WTC11 (cell line): ENCODE measurements around the gene BAZ2A. TPM values are rescaled to one million over a fixed set of nuclear protein-coding genes. Genes with fewer than 3 reads are reported as not detected.

Experiments used
- ATAC-seq: fragments of 200-7000 bp; cut with Tn5 transposase; 2 replicates; pipeline ENCODE4 v1.10.0; 2021; ENCODE audit warnings: mild to moderate bottlenecking, moderate library complexity
- CTCF ChIA-PET: fragments of 300-600 bp; sonication (Branson Sonifier 250); formaldehyde crosslinking; loops from one replicate; lab custom pipeline; 2021; ENCODE audit warnings: antibody characterized with exemption; lab: Charles Lee
- POLR2A ChIA-PET: fragments of 350-600 bp; sonication (Branson Sonifier 250); formaldehyde crosslinking; loops from one replicate; lab custom pipeline; 2021; ENCODE audit warnings: antibody characterized with exemption; lab: Charles Lee
- DNase-seq: peaks from one replicate; pipeline ENCODE4 v3.0.0; 2021; ENCODE audit warnings: low spot score
- H3K27ac Mint-ChIP-seq: 2 replicates; pipeline ENCODE4 v1.8.0; 2021; ENCODE audit warnings: mixed read lengths
- H3K27me3 Mint-ChIP-seq: 2 replicates; pipeline ENCODE4 v1.8.0; 2021; ENCODE audit warnings: low read depth, mild to moderate bottlenecking, moderate library complexity, mixed read lengths
- H3K36me3 Mint-ChIP-seq: 2 replicates; pipeline ENCODE4 v1.8.0; 2021; ENCODE audit warnings: mixed read lengths
- H3K4me1 Mint-ChIP-seq: 2 replicates; pipeline ENCODE4 v1.8.0; 2022; ENCODE audit warnings: mixed read lengths
- H3K4me3 Mint-ChIP-seq: 2 replicates; pipeline ENCODE4 v1.8.0; 2021; ENCODE audit warnings: mild to moderate bottlenecking, moderate library complexity, mixed read lengths
- H3K9me3 Mint-ChIP-seq: 2 replicates; pipeline ENCODE4 v1.8.0; 2021; ENCODE audit warnings: mixed read lengths
- ATF1 ChIP-seq: sonication (generic); formaldehyde crosslinking; IDR thresholded peaks from 2 replicates; pipeline ENCODE4 v1.8.1; 2023; ENCODE audit warnings: mild to moderate bottlenecking, moderate library complexity, missing genetic modification reagents
- CTCF ChIP-seq: fragments of 200-600 bp; IDR thresholded peaks from 2 replicates; pipeline ENCODE4 v1.8.0; 2022; ENCODE audit warnings: antibody characterized with exemption
- ERG ChIP-seq: fragments of 250-450 bp; sonication (Bioruptor Pico); IDR thresholded peaks from 2 replicates; pipeline ENCODE4 v1.8.0; 2021; ENCODE audit warnings: mild to moderate bottlenecking
- GRHL2 ChIP-seq: fragments of 250-450 bp; sonication (Bioruptor Pico); IDR thresholded peaks from 2 replicates; pipeline ENCODE4 v1.8.0; 2022; ENCODE audit warnings: mild to moderate bottlenecking, moderate library complexity; ENCODE audit not compliant: insufficient replicate concordance, severe bottlenecking
- HMGA2 ChIP-seq: fragments of 250-450 bp; sonication (Bioruptor Pico); IDR thresholded peaks from 2 replicates; pipeline ENCODE4 v1.4.0; 2021; ENCODE audit warnings: mild to moderate bottlenecking, moderate library complexity
- MAX ChIP-seq: sonication (generic); formaldehyde crosslinking; IDR thresholded peaks from 2 replicates; pipeline ENCODE4 v1.8.0; 2022; ENCODE audit warnings: mild to moderate bottlenecking, missing genetic modification reagents
- NR1H2 ChIP-seq: sonication (generic); formaldehyde crosslinking; IDR thresholded peaks from 2 replicates; pipeline ENCODE4 v1.9.0; 2021; ENCODE audit warnings: mild to moderate bottlenecking, moderate library complexity, missing genetic modification reagents
- OVOL2 ChIP-seq: fragments of 250-450 bp; sonication (Bioruptor Pico); IDR thresholded peaks from 2 replicates; pipeline ENCODE4 v1.9.0; 2021; ENCODE audit warnings: mild to moderate bottlenecking, borderline replicate concordance
- SP1 ChIP-seq: sonication (generic); formaldehyde crosslinking; conservative IDR thresholded peaks from 2 replicates; pipeline ENCODE4 v1.8.1; 2022; ENCODE audit warnings: missing genetic modification reagents
- TEAD1 ChIP-seq: sonication (generic); formaldehyde crosslinking; IDR thresholded peaks from 2 replicates; pipeline ENCODE4 v1.8.0; 2022; ENCODE audit warnings: mild to moderate bottlenecking, missing genetic modification reagents
- USF1 ChIP-seq: sonication (generic); formaldehyde crosslinking; IDR thresholded peaks from 2 replicates; pipeline ENCODE4 v1.8.0; 2022; ENCODE audit warnings: mild to moderate bottlenecking, missing genetic modification reagents
- ZNF232 ChIP-seq: sonication (generic); formaldehyde crosslinking; IDR thresholded peaks from 2 replicates; pipeline ENCODE4 v1.8.0; 2022; ENCODE audit warnings: mild to moderate bottlenecking, missing genetic modification reagents
- total RNA-seq: library from RNA; stranded (reverse); gene quantifications from 3 replicates; pipeline ENCODE4 v1.2.3, GENCODE V29; 2021
- TF ChIP-seq, protein P1 (sequence below): fragments of 250-450 bp; sonication (Bioruptor Pico); IDR thresholded peaks from 2 replicates; pipeline ENCODE4 v1.9.0; 2021; ENCODE audit warnings: mild to moderate bottlenecking, borderline replicate concordance
- TF ChIP-seq, protein P2 (sequence below): sonication (generic); formaldehyde crosslinking; IDR thresholded peaks from 2 replicates; pipeline ENCODE4 v1.8.1; 2023; ENCODE audit warnings: mild to moderate bottlenecking, moderate library complexity, missing genetic modification reagents
- TF ChIP-seq, protein P3 (sequence below): sonication (generic); formaldehyde crosslinking; IDR thresholded peaks from 2 replicates; pipeline ENCODE4 v1.8.1; 2022; ENCODE audit warnings: low read depth, mild to moderate bottlenecking, moderate library complexity, missing genetic modification reagents, borderline replicate concordance
- TF ChIP-seq, protein P4 (sequence below): sonication (generic); formaldehyde crosslinking; IDR thresholded peaks from 2 replicates; pipeline ENCODE4 v1.8.0; 2022; ENCODE audit warnings: mild to moderate bottlenecking, missing genetic modification reagents
- TF ChIP-seq, protein P5 (sequence below): sonication (generic); formaldehyde crosslinking; IDR thresholded peaks from 2 replicates; pipeline ENCODE4 v1.8.0; 2022; ENCODE audit warnings: missing genetic modification reagents

Gene BAZ2A
- total RNA-seq, 1 experiment from 2014 or later = 114 TPM

- Mint-ChIP-seq H3K27ac (no peak overlapping the region), H3K4me1 (peaks cover 46% of the 10 kb centered on the region), H3K27me3 (no peaks in the 10 kb centered on the region), H3K9me3 (no peaks in the 10 kb centered on the region), H3K36me3 (peaks cover 8% of the 10 kb centered on the region; the same call in 1 of the 2 replicates), H3K4me3 (no peak overlapping the region)
- TF ChIP-seq, protein P1, sequence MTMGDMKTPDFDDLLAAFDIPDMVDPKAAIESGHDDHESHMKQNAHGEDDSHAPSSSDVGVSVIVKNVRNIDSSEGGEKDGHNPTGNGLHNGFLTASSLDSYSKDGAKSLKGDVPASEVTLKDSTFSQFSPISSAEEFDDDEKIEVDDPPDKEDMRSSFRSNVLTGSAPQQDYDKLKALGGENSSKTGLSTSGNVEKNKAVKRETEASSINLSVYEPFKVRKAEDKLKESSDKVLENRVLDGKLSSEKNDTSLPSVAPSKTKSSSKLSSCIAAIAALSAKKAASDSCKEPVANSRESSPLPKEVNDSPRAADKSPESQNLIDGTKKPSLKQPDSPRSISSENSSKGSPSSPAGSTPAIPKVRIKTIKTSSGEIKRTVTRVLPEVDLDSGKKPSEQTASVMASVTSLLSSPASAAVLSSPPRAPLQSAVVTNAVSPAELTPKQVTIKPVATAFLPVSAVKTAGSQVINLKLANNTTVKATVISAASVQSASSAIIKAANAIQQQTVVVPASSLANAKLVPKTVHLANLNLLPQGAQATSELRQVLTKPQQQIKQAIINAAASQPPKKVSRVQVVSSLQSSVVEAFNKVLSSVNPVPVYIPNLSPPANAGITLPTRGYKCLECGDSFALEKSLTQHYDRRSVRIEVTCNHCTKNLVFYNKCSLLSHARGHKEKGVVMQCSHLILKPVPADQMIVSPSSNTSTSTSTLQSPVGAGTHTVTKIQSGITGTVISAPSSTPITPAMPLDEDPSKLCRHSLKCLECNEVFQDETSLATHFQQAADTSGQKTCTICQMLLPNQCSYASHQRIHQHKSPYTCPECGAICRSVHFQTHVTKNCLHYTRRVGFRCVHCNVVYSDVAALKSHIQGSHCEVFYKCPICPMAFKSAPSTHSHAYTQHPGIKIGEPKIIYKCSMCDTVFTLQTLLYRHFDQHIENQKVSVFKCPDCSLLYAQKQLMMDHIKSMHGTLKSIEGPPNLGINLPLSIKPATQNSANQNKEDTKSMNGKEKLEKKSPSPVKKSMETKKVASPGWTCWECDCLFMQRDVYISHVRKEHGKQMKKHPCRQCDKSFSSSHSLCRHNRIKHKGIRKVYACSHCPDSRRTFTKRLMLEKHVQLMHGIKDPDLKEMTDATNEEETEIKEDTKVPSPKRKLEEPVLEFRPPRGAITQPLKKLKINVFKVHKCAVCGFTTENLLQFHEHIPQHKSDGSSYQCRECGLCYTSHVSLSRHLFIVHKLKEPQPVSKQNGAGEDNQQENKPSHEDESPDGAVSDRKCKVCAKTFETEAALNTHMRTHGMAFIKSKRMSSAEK (CRISPR knock-in tag) = no peak
- TF ChIP-seq, protein P2, sequence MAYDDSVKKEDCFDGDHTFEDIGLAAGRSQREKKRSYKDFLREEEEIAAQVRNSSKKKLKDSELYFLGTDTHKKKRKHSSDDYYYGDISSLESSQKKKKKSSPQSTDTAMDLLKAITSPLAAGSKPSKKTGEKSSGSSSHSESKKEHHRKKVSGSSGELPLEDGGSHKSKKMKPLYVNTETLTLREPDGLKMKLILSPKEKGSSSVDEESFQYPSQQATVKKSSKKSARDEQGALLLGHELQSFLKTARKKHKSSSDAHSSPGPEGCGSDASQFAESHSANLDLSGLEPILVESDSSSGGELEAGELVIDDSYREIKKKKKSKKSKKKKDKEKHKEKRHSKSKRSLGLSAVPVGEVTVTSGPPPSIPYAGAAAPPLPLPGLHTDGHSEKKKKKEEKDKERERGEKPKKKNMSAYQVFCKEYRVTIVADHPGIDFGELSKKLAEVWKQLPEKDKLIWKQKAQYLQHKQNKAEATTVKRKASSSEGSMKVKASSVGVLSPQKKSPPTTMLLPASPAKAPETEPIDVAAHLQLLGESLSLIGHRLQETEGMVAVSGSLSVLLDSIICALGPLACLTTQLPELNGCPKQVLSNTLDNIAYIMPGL (CRISPR knock-in tag) = no peak
- TF ChIP-seq NR1H2 (no peak), USF1 (CRISPR knock-in tag) (no peak), SP1 (CRISPR knock-in tag) (no peak), TEAD1 (no peak), ATF1 (CRISPR knock-in tag) (no peak), MAX (CRISPR knock-in tag) (no peak), ERG (CRISPR knock-in tag) (no peak), CTCF (no peak), HMGA2 (no peak), GRHL2 (CRISPR knock-in tag) (no peak)
- TF ChIP-seq, protein P3, sequence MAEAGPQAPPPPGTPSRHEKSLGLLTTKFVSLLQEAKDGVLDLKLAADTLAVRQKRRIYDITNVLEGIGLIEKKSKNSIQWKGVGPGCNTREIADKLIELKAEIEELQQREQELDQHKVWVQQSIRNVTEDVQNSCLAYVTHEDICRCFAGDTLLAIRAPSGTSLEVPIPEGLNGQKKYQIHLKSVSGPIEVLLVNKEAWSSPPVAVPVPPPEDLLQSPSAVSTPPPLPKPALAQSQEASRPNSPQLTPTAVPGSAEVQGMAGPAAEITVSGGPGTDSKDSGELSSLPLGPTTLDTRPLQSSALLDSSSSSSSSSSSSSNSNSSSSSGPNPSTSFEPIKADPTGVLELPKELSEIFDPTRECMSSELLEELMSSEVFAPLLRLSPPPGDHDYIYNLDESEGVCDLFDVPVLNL (CRISPR knock-in tag) = no peak
- ChIA-PET POLR2A (no interaction called here), CTCF (interaction anchor here (0.8 to 8.5 kb wide), 9 partner anchors 9 to 86 kb away, joined by 3 to 83 read pairs (median 6); partner anchors contain the start of gene RBMS2)
- DNase-seq (no peak), ATAC-seq (no peak)
Measured at GRCh38 chr12:56589783-56590182, 40.3 kb downstream of the BAZ2A start.

GRCh38 chr12:56585098-56585497, 45.0 kb downstream of the BAZ2A start:
- ChIA-PET POLR2A (no interaction called here), CTCF (interaction anchor here (0.6 to 1.2 kb wide), 2 partner anchors 44 to 322 kb away, joined by 3 to 5 read pairs; no protein-coding TSS in a partner anchor)
- Mint-ChIP-seq H3K36me3 (peaks cover 10% of the 10 kb centered on the region), H3K9me3 (no peaks in the 10 kb centered on the region), H3K27ac (no peak overlapping the region), H3K27me3 (no peaks in the 10 kb centered on the region), H3K4me1 (peaks cover 34% of the 10 kb centered on the region), H3K4me3 (no peak overlapping the region)
- ATAC-seq (no peak), DNase-seq (no peak)
- TF ChIP-seq, protein P4, sequence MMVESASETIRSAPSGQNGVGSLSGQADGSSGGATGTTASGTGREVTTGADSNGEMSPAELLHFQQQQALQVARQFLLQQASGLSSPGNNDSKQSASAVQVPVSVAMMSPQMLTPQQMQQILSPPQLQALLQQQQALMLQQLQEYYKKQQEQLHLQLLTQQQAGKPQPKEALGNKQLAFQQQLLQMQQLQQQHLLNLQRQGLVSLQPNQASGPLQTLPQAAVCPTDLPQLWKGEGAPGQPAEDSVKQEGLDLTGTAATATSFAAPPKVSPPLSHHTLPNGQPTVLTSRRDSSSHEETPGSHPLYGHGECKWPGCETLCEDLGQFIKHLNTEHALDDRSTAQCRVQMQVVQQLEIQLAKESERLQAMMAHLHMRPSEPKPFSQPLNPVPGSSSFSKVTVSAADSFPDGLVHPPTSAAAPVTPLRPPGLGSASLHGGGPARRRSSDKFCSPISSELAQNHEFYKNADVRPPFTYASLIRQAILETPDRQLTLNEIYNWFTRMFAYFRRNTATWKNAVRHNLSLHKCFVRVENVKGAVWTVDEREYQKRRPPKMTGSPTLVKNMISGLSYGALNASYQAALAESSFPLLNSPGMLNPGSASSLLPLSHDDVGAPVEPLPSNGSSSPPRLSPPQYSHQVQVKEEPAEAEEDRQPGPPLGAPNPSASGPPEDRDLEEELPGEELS (CRISPR knock-in tag) = no peak
- TF ChIP-seq, protein P5, sequence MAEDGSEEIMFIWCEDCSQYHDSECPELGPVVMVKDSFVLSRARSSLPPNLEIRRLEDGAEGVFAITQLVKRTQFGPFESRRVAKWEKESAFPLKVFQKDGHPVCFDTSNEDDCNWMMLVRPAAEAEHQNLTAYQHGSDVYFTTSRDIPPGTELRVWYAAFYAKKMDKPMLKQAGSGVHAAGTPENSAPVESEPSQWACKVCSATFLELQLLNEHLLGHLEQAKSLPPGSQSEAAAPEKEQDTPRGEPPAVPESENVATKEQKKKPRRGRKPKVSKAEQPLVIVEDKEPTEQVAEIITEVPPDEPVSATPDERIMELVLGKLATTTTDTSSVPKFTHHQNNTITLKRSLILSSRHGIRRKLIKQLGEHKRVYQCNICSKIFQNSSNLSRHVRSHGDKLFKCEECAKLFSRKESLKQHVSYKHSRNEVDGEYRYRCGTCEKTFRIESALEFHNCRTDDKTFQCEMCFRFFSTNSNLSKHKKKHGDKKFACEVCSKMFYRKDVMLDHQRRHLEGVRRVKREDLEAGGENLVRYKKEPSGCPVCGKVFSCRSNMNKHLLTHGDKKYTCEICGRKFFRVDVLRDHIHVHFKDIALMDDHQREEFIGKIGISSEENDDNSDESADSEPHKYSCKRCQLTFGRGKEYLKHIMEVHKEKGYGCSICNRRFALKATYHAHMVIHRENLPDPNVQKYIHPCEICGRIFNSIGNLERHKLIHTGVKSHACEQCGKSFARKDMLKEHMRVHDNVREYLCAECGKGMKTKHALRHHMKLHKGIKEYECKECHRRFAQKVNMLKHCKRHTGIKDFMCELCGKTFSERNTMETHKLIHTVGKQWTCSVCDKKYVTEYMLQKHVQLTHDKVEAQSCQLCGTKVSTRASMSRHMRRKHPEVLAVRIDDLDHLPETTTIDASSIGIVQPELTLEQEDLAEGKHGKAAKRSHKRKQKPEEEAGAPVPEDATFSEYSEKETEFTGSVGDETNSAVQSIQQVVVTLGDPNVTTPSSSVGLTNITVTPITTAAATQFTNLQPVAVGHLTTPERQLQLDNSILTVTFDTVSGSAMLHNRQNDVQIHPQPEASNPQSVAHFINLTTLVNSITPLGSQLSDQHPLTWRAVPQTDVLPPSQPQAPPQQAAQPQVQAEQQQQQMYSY (CRISPR knock-in tag) = no peak
- TF ChIP-seq OVOL2 (no peak), ZNF232 (no peak)
